Smooth muscle cell (in vitro differentiated cells): ENCODE results near the gene NEUROG1. TPM values are rescaled to one million over a fixed set of nuclear protein-coding genes. Genes with fewer than 3 reads are reported as not detected.

ENCODE experiments used
- DNase-seq: peaks from one replicate; lab custom pipeline; 2025; ENCODE audit not compliant: unreplicated experiment; lab: John Stamatoyannopoulos, UW
- H2AFZ ChIP-seq: fragments of 200-600 bp; sonication (generic); 2 replicates; pipeline ENCODE4 v1.6.0; 2016; ENCODE audit warnings: antibody characterized with exemption, low read depth, mild to moderate bottlenecking
- H3F3A ChIP-seq: fragments of 200-600 bp; sonication (generic); 2 replicates; pipeline ENCODE4 v1.6.0; 2017; ENCODE audit warnings: antibody characterized with exemption, low read depth
- H3K27ac ChIP-seq: fragments of 200-600 bp; sonication (generic); 2 replicates; pipeline ENCODE4 v1.5.1; 2016; ENCODE audit warnings: low read depth, mild to moderate bottlenecking
- H3K27me3 ChIP-seq: fragments of 200-600 bp; sonication (generic); 2 replicates; pipeline ENCODE4 v1.6.1; 2016; ENCODE audit warnings: low read depth, mild to moderate bottlenecking
- H3K36me3 ChIP-seq: fragments of 200-600 bp; sonication (generic); 2 replicates; pipeline ENCODE4 v1.5.1; 2016; ENCODE audit warnings: low read depth
- H3K4me1 ChIP-seq: fragments of 200-600 bp; sonication (generic); 2 replicates; pipeline ENCODE4 v1.5.1; 2016; ENCODE audit warnings: low read depth
- H3K4me2 ChIP-seq: fragments of 200-600 bp; sonication (generic); 2 replicates; pipeline ENCODE4 v1.6.0; 2016; ENCODE audit warnings: mild to moderate bottlenecking
- H3K4me3 ChIP-seq: fragments of 200-600 bp; sonication (generic); 2 replicates; pipeline ENCODE4 v1.5.1; 2016; ENCODE audit warnings: mild to moderate bottlenecking
- H3K79me2 ChIP-seq: fragments of 200-600 bp; sonication (generic); 2 replicates; pipeline ENCODE4 v1.6.0; 2016; ENCODE audit warnings: low read depth, mild to moderate bottlenecking
- H3K9ac ChIP-seq: fragments of 200-600 bp; sonication (generic); 2 replicates; pipeline ENCODE4 v1.6.0; 2016; ENCODE audit warnings: low read depth
- H3K9me3 ChIP-seq: fragments of 200-600 bp; sonication (generic); replicated peaks from 2 replicates; pipeline ENCODE4 v1.5.1; 2016; ENCODE audit warnings: low read depth
- H4K20me1 ChIP-seq: fragments of 200-600 bp; sonication (generic); 2 replicates; pipeline ENCODE4 v1.6.0; 2016; ENCODE audit warnings: low read depth
- CTCF ChIP-seq: fragments of 200-600 bp; sonication (generic); IDR thresholded peaks from 2 replicates; pipeline ENCODE4 v1.5.1; 2017; ENCODE audit warnings: borderline replicate concordance, mild to moderate bottlenecking, antibody characterized with exemption; ENCODE audit not compliant: insufficient read depth, poor library complexity, severe bottlenecking
- WGBS: methylation state at CpG from one replicate; pipeline ENCODE4 v1.1.7; 2016; ENCODE audit warnings: low lambda C conversion rate; 5-methylcytosine and 5-hydroxymethylcytosine counted together
- polyA plus RNA-seq: library from polyadenylated mRNA; unstranded; fragments of >200 nt; fragmentation: Nextera tagmentation; extraction: Ambion mirVana; gene quantifications from 2 replicates; pipeline ENCODE4 v1.2.1, GENCODE V29; 2016
- total RNA-seq: library from RNA; depleted of rRNA; stranded (reverse); fragments of >200 nt; gene quantifications from 2 replicates; pipeline ENCODE4 v1.2.3, GENCODE V29; 2014

Gene NEUROG1
- total and polyA plus RNA-seq, 2 experiments from 2014 or later: not detected

GRCh38 chr5:135503871-135504270, 31.9 kb downstream of the NEUROG1 start:
- H3K27ac ChIP-seq: no peak overlapping the region
- no peaks in the 10 kb centered on the region for H3K9me3 ChIP-seq
- DNase-seq: no peak
- H3K36me3 ChIP-seq: no peaks in the 10 kb centered on the region
- H2AFZ ChIP-seq: no peak overlapping the region
- H3K27me3 ChIP-seq: peaks cover 86% of the 10 kb centered on the region
- no peak overlapping the region for H3K4me2 ChIP-seq
- TF ChIP-seq CTCF: no peak
- H3K9ac ChIP-seq: no peak overlapping the region
- peaks cover 4% of the 10 kb centered on the region for H3K4me1 ChIP-seq
- H3F3A ChIP-seq: no peaks in the 10 kb centered on the region
- 67% methylated on average over 4 of the region's 4 CpGs for WGBS
- H3K79me2 ChIP-seq: no peaks in the 10 kb centered on the region
- H3K4me3 ChIP-seq: no peak overlapping the region
- no peaks in the 10 kb centered on the region for H4K20me1 ChIP-seq

GRCh38 chr5:135502836-135503520, 32.8 kb downstream of the NEUROG1 start:
- H3F3A ChIP-seq: no peaks in the 10 kb centered on the region
- H3K4me3 ChIP-seq: no peak overlapping the region
- H3K4me2 ChIP-seq: no peak overlapping the region
- no peak for DNase-seq
- H3K9me3 ChIP-seq: no peaks in the 10 kb centered on the region
- H3K27ac ChIP-seq: no peak overlapping the region
- H3K27me3 ChIP-seq: peaks cover 86% of the 10 kb centered on the region
- 73% methylated on average over 8 of the region's 8 CpGs for WGBS
- H3K4me1 ChIP-seq: no peaks in the 10 kb centered on the region
- no peak for TF ChIP-seq CTCF
- no peak overlapping the region for H2AFZ ChIP-seq
- H3K36me3 ChIP-seq: no peaks in the 10 kb centered on the region
- H4K20me1 ChIP-seq: no peaks in the 10 kb centered on the region
- H3K79me2 ChIP-seq: no peaks in the 10 kb centered on the region
- no peak overlapping the region for H3K9ac ChIP-seq

GRCh38 chr5:135501965-135502364, 33.8 kb downstream of the NEUROG1 start:
- peaks cover 86% of the 10 kb centered on the region for H3K27me3 ChIP-seq
- no peak for DNase-seq
- WGBS: 51% methylated on average over 2 of the region's 2 CpGs

More at GRCh38 chr5:135501965-135502364, 33.8 kb downstream of the NEUROG1 start:
- TF ChIP-seq CTCF: no peak
- Histone ChIP-seq H2AFZ (no peak overlapping the region), H3K9ac (no peak overlapping the region), H3F3A (no peaks in the 10 kb centered on the region), H3K36me3 (no peaks in the 10 kb centered on the region), H3K9me3 (no peaks in the 10 kb centered on the region), H4K20me1 (no peaks in the 10 kb centered on the region), H3K4me3 (no peak overlapping the region), H3K79me2 (no peaks in the 10 kb centered on the region), H3K4me2 (no peak overlapping the region), H3K4me1 (no peaks in the 10 kb centered on the region), H3K27ac (no peak overlapping the region)
